ENCODE results near the gene LDLRAD1. TPM values are rescaled to one million over a fixed set of nuclear protein-coding genes. Genes with fewer than 3 reads are reported as not detected.

The LDLRAD1 gene
- total and polyA plus RNA-seq, 2 experiments from 2014 or later, result not detected

- no peak for TF ChIP-seq EZH2phosphoT487 (IDR thresholded peaks at IDR 0.05; ENCODE audit: unreplicated experiment)
- TF ChIP-seq, protein P1, sequence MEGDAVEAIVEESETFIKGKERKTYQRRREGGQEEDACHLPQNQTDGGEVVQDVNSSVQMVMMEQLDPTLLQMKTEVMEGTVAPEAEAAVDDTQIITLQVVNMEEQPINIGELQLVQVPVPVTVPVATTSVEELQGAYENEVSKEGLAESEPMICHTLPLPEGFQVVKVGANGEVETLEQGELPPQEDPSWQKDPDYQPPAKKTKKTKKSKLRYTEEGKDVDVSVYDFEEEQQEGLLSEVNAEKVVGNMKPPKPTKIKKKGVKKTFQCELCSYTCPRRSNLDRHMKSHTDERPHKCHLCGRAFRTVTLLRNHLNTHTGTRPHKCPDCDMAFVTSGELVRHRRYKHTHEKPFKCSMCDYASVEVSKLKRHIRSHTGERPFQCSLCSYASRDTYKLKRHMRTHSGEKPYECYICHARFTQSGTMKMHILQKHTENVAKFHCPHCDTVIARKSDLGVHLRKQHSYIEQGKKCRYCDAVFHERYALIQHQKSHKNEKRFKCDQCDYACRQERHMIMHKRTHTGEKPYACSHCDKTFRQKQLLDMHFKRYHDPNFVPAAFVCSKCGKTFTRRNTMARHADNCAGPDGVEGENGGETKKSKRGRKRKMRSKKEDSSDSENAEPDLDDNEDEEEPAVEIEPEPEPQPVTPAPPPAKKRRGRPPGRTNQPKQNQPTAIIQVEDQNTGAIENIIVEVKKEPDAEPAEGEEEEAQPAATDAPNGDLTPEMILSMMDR (conservative IDR thresholded peaks at IDR 0.05; ENCODE audit: low read depth in 2 of 2), result no peak
- TF ChIP-seq, protein P2, sequence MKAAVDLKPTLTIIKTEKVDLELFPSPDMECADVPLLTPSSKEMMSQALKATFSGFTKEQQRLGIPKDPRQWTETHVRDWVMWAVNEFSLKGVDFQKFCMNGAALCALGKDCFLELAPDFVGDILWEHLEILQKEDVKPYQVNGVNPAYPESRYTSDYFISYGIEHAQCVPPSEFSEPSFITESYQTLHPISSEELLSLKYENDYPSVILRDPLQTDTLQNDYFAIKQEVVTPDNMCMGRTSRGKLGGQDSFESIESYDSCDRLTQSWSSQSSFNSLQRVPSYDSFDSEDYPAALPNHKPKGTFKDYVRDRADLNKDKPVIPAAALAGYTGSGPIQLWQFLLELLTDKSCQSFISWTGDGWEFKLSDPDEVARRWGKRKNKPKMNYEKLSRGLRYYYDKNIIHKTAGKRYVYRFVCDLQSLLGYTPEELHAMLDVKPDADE (IDR thresholded peaks at IDR 0.05), result no peak
These were observed 35.3 kb downstream of the LDLRAD1 start (continued) for GRCh38 chr1:53982763-53983104.

GRCh38 chr1:53982034-53982762 is 35.8 kb downstream of the LDLRAD1 start:
- Histone ChIP-seq H3K27me3 (ENCODE audit: insufficient read depth) (no peaks in the 10 kb centered on the region), H3K36me3 (ENCODE audit: insufficient read depth) (no peaks in the 10 kb centered on the region), H3K79me2 (replicated peaks; ENCODE audit: insufficient read depth) (no peaks in the 10 kb centered on the region), H3F3A (replicated peaks; ENCODE audit: low read depth) (no peaks in the 10 kb centered on the region), H3K4me3 (peak overlapping the region; percentile 33), H3K4me1 (ENCODE audit: insufficient read depth) (peaks cover 15% of the 10 kb centered on the region), H3K4me2 (peak overlapping the region; percentile 74), H4K20me1 (replicated peaks; ENCODE audit: insufficient read depth) (no peaks in the 10 kb centered on the region), H3K9me2 (ENCODE audit: insufficient read depth) (no peaks in the 10 kb centered on the region), H3K27ac (ENCODE audit: low read depth) (no peak overlapping the region; the same call in 1 of the 2 replicates), H2AFZ (peak overlapping the region; percentile 84; the same call in 1 of the 2 replicates)
- peaks cover 26% of the 10 kb centered on the region for H3K4me1 Mint-ChIP-seq
- no peaks in the 10 kb centered on the region for H3K27me3 Mint-ChIP-seq (ENCODE audit: insufficient read depth, low read depth, poor library complexity)
- H3K4me3 Mint-ChIP-seq, result peak overlapping the region; percentile 59
- DNase-seq (ENCODE audit: low spot score), result peak; percentile 90
- peak; percentile 97 for ATAC-seq
- TF ChIP-seq POLR2AphosphoS5 (IDR thresholded peaks at IDR 0.05; ENCODE audit: low read depth), result 0 out of 2 replicates have a peak, but pooled peaks have one; percentile 31
- TF ChIP-seq, protein P1 (conservative IDR thresholded peaks at IDR 0.05; ENCODE audit: low read depth in 2 of 2), result no peak
- H3K27ac Mint-ChIP-seq, result peak overlapping the region; percentile 28
- H3K9me3 Mint-ChIP-seq, result no peaks in the 10 kb centered on the region
- no peaks in the 10 kb centered on the region for H3K36me3 Mint-ChIP-seq (ENCODE audit: low read depth)

- H3K4me3 Mint-ChIP-seq, result no peak overlapping the region
- H3K4me1 Mint-ChIP-seq, result peaks cover 26% of the 10 kb centered on the region
- no peaks in the 10 kb centered on the region for H3K79me2 ChIP-seq (replicated peaks; ENCODE audit: insufficient read depth)
- no peaks in the 10 kb centered on the region for H3F3A ChIP-seq (replicated peaks; ENCODE audit: low read depth)
- H2AFZ ChIP-seq, result peak overlapping the region; percentile 84
- no peak for ATAC-seq
- H3K36me3 ChIP-seq (ENCODE audit: insufficient read depth), result no peaks in the 10 kb centered on the region
- H3K4me1 ChIP-seq (ENCODE audit: insufficient read depth), result peaks cover 15% of the 10 kb centered on the region
- no peaks in the 10 kb centered on the region for H3K36me3 Mint-ChIP-seq (ENCODE audit: low read depth)
- H3K4me2 ChIP-seq, result no peak overlapping the region
- no peaks in the 10 kb centered on the region for H3K27me3 ChIP-seq (ENCODE audit: insufficient read depth)
- H3K4me3 ChIP-seq, result no peak overlapping the region
- no peak overlapping the region for H3K27ac Mint-ChIP-seq
- H3K27ac ChIP-seq (ENCODE audit: low read depth), result no peak overlapping the region; the same call in 1 of the 2 replicates
- H3K27me3 Mint-ChIP-seq (ENCODE audit: insufficient read depth, low read depth, poor library complexity), result no peaks in the 10 kb centered on the region
- no peaks in the 10 kb centered on the region for H4K20me1 ChIP-seq (replicated peaks; ENCODE audit: insufficient read depth)
- H3K9me3 Mint-ChIP-seq, result no peaks in the 10 kb centered on the region
- H3K9me2 ChIP-seq (ENCODE audit: insufficient read depth), result no peaks in the 10 kb centered on the region
- peak; percentile 17 for DNase-seq (ENCODE audit: low spot score)
- TF ChIP-seq EZH2phosphoT487 (IDR thresholded peaks at IDR 0.05; ENCODE audit: unreplicated experiment) (no peak), ZNF462 (CRISPR knock-in tag; IDR thresholded peaks at IDR 0.05) (no peak), ZNF331 (CRISPR knock-in tag; IDR thresholded peaks at IDR 0.05; ENCODE audit: low read depth) (no peak)
These were observed 36.8 kb downstream of the LDLRAD1 start for GRCh38 chr1:53981220-53981619.
